Measurements from ENCODE around the gene TBR1.

TBR1 gene

DNA sequence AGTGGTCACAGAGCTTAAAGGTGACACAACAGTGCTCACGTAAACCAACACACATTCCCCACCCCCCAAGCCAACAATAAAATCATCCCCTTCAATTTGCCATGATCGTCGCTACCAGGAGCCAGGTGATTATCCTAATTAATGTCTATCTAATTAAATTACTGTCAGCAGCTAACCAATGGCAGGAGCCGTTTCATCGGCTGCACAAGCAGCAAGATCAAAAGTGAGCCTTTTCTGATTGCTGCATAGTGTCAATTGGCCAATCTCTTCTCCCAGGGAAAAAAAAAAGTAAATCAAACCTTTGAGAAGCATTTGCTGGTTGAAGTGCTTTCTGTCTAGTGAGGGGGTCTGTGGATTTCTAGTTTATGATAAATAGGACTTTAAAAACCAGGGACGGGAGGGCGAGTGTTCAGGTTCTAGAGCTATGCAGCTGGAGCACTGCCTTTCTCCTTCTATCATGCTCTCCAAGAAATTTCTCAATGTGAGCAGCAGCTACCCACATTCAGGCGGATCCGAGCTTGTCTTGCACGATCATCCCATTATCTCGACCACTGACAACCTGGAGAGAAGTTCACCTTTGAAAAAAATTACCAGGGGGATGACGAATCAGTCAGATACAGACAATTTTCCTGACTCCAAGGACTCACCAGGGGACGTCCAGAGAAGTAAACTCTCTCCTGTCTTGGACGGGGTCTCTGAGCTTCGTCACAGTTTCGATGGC lies at the start of gene TBR1:
TBR1 (plus strand) TSS at position 311 of the 721 bp plus-strand sequence; CDS start at position 425, 114 bp downstream.
- DNase-seq (ENCODE audit: low spot score), result no peak

GRCh38 chr2:161367675-161368074 lies 48.4 kb upstream of the TBR1 start:
- no peak for DNase-seq (ENCODE audit: low spot score)

GRCh38 chr2:161369311-161369710 lies 46.8 kb upstream of the TBR1 start:
- DNase-seq (ENCODE audit: low spot score), result no peak

DNA sequence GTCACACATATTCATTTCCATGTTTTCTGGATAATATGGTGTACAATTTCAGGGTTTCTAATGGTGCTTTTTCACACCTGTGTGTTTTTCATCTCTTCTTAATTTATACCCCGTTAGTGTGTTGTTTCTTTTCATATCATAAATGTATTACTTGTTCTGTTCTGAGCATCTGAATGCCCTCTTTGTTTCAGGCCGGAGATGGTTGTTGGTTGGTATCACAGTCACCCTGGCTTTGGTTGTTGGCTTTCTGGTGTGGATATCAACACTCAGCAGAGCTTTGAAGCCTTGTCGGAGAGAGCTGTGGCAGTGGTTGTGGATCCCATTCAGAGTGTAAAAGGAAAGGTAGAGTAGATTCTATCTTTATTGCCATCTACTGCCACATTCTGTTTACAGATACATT lies 45.1 kb upstream of the TBR1 start:
- DNase-seq (ENCODE audit: low spot score), result no peak

- no peak for DNase-seq (ENCODE audit: low spot score)
Measured at GRCh38 chr2:161371869-161372268, 44.2 kb upstream of the TBR1 start.

- DNase-seq (ENCODE audit: low spot score), result no peak
Measured at GRCh38 chr2:161373942-161374341, 42.2 kb upstream of the TBR1 start.

GRCh38 chr2:161374446-161374845 lies 41.7 kb upstream of the TBR1 start:
- DNase-seq (ENCODE audit: low spot score), result no peak

DNA sequence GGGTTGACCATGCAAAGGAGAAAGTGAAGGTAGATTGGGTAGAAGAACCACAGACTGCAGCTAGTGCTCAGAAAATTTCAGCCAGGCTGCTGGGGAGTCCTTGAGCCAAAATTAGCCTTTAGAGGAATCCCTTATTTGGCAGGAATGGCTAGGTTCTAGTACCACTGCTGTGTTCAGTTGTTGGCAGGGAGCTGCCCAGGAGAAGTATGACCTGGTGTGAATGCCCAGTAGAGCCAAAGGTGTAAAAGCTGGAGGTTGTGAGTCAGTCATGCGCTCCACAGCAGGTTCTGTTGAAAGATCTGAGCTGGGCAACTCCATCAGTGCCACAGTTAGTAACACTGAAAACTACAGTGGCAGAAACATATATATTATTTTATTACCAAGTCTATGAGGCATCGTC lies 36.4 kb upstream of the TBR1 start:
- DNase-seq (ENCODE audit: low spot score), result no peak

GRCh38 chr2:161381546-161381945 lies 34.6 kb upstream of the TBR1 start:
- DNase-seq (ENCODE audit: low spot score), result no peak

DNA sequence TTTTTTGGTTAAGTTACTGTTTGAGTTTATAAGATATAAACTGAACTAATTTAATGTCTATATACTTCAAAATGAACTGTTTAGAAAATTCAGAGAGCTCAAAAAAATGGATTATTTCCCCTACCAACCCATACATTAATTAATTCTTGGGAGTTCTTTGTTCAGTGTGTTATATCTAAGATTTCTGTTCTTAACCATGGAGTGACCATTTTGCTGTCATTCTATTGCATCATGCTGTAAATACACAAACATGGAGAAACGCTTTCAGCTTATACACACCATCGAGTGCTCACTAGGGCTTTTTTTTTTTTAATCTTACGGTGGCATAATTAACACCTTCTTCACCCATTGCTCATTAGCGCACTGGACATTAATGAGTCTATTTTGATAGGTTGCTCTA lies 33.4 kb upstream of the TBR1 start:
- no peak for DNase-seq (ENCODE audit: low spot score)

DNA sequence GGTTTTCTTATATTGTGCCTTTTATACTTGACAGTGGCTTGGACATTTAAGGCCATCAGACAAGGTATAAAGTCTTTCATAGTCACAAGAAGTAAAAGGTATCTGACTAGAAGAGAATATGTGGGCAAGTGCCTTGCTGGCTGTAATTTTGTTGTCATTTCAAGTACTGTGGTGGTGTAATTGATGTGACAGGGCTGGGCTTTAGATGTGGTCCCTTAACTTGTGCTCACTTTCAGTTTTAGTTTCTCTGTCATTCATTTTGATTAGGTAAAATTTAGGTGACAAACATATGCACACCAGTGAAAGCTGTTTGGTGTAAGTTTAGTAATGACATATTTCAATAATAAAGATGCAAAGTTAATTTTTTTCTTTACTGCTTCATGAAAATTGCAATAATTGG lies 31.2 kb upstream of the TBR1 start:
- DNase-seq (ENCODE audit: low spot score), result no peak

DNA sequence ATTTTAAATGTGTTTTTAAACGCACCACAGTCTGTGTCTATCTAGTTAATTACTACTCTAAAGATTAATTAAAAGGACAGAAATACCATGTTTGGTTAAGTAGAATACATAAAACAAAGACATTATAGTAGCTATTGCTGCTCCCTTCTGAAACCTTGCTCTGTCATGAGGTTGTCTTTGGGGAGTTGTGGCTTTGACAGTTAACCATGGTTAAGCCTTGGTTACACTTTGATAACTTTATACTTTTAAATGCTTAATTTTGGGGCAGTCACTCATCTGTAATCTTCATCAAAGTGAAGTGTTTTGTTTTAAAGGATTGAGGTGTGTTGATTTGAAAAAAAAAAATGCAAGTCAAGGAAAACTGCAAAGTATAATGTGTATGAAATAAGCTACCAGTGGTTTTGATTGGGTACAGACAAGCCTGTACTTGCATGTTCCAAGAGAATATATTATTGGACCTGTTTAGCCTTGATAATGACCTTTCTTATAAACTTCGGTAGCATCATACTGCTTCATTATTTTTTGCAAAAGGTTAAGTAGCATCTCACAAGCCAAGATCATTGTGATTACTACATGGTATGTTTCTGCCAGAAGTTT lies 29.8 kb upstream of the TBR1 start:
- DNase-seq (ENCODE audit: low spot score), result no peak

DNA sequence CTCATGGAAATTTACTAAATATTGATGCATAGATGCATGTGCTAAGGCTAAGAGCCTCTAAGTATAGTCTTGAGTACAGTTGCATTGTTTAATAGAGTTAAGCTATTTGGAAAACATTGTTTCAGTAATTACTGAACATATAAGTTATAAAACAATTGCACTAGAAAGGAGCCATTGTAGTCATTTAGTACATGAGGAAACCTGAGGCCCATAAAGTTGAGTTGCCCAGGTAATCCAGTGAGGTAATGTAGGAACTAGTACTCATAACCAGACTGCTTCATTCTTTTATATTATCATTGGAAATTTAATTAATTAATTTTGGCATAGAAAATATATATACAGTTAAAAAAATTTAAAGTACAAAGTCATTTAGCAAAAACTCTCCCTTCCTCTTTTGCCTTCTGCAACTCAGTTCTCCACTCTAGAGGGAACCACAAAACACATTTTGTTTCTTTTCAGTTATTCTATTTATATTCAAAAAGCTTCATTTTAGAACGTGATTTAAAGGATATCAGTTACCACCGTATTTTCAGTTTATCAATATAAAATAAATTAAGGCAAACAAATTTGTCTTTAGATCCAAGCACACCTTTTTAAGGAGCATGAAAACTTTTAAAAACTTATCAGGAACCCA lies 27.8 kb upstream of the TBR1 start:
- no peak for DNase-seq (ENCODE audit: low spot score)

GRCh38 chr2:161391737-161392506 lies 24.2 kb upstream of the TBR1 start:
- DNase-seq (ENCODE audit: low spot score), result no peak

- no peak for DNase-seq (ENCODE audit: low spot score)
Measured at GRCh38 chr2:161400076-161400475, 16.0 kb upstream of the TBR1 start.

- no peak for DNase-seq (ENCODE audit: low spot score)
Measured at GRCh38 chr2:161402297-161402696, 13.8 kb upstream of the TBR1 start.

DNA sequence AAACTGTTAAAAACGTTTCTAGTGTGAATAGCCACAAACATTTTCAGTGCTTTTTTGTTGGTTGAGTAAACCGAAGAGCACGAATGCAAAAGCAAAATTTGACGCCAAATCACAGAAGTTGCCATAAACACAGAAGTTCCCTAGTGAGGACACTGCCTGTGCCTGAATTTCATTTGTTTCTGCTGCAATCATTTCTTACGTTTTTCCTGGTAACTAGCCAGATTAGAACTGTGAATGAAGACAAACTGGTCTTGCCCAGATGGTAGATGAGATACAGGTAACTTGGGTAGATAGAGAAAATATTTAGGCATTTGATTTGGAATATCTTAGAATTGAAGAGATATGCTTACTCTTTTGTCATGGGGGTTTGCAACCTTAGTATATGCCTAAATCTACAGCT lies 9.8 kb upstream of the TBR1 start:
- no peak for DNase-seq (ENCODE audit: low spot score)

DNA sequence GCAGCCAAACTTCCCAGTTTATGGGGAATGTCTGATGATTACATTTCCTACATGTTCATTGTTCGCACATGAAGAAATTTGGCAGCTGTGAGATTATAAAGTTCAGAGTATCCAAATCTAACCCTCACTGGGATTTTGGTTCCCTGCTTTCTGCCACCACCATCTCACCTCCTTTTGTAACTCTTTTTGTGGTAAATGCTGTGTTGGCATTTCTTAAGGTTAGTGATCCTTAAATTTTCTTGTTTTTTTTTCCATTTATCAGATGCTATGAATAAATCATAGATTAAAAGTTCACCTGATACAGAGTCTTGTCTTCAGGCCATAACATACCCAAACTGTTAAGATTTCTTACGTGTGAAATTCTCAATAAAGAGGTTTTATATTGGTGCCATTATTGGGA lies 8.5 kb upstream of the TBR1 start:
- DNase-seq (ENCODE audit: low spot score), result no peak

DNA sequence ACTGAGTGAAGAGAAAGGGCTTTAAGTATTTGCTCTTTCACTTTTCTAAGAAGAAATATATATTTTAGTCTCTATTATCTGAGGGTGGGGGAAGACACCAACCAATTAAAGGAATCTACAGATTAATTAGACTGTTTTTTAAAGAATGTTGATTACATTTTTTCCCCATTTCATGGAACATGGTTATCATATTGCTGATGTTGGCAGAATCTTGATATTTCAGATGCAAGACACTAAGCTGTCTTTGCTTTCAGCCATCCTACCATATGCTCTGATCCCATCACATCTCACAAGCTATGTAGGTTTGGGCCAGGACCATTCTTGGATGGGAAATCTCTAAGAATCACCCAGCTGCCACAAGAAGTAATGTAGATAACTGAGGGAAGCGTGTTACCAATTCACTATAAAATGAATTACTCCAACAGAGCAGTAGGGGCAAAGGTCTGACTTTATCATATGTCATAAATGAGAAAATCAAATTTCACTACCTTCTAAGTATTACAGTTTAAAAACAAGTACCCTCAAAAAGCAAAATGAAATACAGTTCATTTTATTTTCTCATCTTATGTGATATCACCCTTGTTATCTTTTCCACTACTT lies 6.7 kb upstream of the TBR1 start:
- DNase-seq (ENCODE audit: low spot score), result no peak

GRCh38 chr2:161412346-161412745 lies 3.8 kb upstream of the TBR1 start:
- DNase-seq (ENCODE audit: low spot score), result no peak

DNA sequence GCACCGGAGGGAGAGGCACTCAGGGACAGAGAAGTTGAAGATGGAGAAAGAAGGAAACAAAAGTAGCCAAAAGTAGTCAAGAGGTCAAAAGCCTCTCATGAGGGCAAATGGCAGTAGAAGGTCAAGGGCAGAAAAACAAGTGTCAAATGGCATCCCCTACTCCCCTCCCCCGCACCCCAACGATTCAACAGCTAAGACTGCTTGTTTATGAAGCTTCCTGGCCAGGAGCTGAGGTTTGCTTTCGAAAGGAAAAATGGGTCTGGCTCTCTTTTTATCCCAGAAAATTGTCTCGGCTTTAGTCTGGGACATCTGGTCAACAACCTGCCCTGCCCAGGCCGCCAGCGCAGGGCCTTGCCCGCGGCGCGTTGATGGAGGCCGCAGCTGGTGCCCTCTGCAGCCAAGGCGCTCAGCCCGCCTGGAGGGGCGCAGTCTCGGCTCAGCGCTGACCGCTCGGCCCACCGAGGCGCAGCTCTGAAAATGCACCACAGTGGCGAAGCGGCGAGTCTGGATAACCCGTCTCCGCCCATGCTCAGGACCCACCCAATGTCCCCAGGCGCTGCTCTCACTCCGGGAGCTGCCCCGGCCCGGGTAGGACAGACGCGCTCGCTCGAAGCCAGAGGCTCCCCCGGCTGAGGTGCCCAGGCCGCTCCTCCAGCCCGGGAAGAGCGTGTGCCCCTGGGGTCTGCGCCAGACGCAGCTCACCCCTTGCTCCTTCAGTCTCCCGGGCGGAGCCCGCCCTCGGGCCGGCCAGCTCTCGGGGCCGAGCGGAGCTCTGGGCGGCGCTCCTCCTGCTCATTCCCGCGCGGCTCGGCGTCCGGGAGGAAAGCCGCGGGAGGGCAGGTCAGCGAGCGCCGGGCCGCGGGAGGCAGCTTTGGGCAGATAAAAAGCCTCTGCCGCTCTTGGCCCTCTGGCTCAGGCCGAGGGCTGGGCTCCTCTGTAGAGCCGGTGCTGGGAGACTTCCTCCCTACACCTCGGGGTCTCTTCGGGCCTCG lies 1.8 kb upstream of the TBR1 start:
- DNase-seq (ENCODE audit: low spot score), result peak; percentile 67
